Astrocyte (in vitro differentiated cells and primary cell): ENCODE data around the gene PERM1. TPM values are rescaled to one million over a fixed set of nuclear protein-coding genes. Genes with fewer than 3 reads are reported as not detected.

Source experiments
- DNase-seq: peaks from one replicate; pipeline ENCODE4 v3.0.0-alpha.2; 2010; ENCODE audit warnings: low read depth
- FAIRE-seq: peaks from 2 replicates; lab custom pipeline; 2011; peaks lifted over from hg19 to GRCh38; lab: Jason Lieb, UNC
- H2AFZ ChIP-seq: 2 replicates; pipeline ENCODE4 v1.6.0; 2012; ENCODE audit warnings: low read depth, low read length, inconsistent platforms
- H3K27ac ChIP-seq: 2 replicates; pipeline ENCODE4 v1.5.1; 2011; ENCODE audit warnings: low read depth, low read length, inconsistent platforms
- H3K27me3 ChIP-seq: 2 replicates; pipeline ENCODE4 v1.6.0; 2011; ENCODE audit warnings: low read length, inconsistent platforms; ENCODE audit not compliant: insufficient read depth
- H3K36me3 ChIP-seq: 2 replicates; pipeline ENCODE4 v1.5.1; 2011; ENCODE audit warnings: low read length, inconsistent platforms; ENCODE audit not compliant: insufficient read depth
- H3K4me1 ChIP-seq: 2 replicates; pipeline ENCODE4 v1.5.1; 2011; ENCODE audit warnings: low read length, inconsistent platforms; ENCODE audit not compliant: insufficient read depth
- H3K4me2 ChIP-seq: 2 replicates; pipeline ENCODE4 v1.6.0; 2012; ENCODE audit warnings: low read length, inconsistent platforms
- H3K4me3 ChIP-seq: 2 replicates; pipeline ENCODE4 v1.5.1; 2011; ENCODE audit warnings: low read depth, mild to moderate bottlenecking, low read length, inconsistent platforms; ENCODE audit not compliant: insufficient read depth
- H3K79me2 ChIP-seq: 2 replicates; pipeline ENCODE4 v1.6.0; 2012; ENCODE audit warnings: mild to moderate bottlenecking, low read length, inconsistent platforms; ENCODE audit not compliant: insufficient read depth
- H3K9ac ChIP-seq: 2 replicates; pipeline ENCODE4 v1.6.0; 2012; ENCODE audit warnings: mild to moderate bottlenecking, low read length, inconsistent platforms
- H3K9me3 ChIP-seq: 2 replicates; pipeline ENCODE4 v1.5.1; 2012; ENCODE audit warnings: low read depth, mild to moderate bottlenecking, low read length, inconsistent platforms; ENCODE audit not compliant: insufficient read depth
- H4K20me1 ChIP-seq: 2 replicates; pipeline ENCODE4 v1.6.0; 2012; ENCODE audit warnings: low read length, inconsistent platforms; ENCODE audit not compliant: insufficient read depth
- H3K27ac Mint-ChIP-seq: one replicate; pipeline ENCODE4 v1.8.0; 2021; ENCODE audit warnings: mild to moderate bottlenecking, mixed read lengths; ENCODE audit not compliant: unreplicated experiment
- H3K27me3 Mint-ChIP-seq: one replicate; pipeline ENCODE4 v1.8.0; 2021; ENCODE audit warnings: low read depth, mixed read lengths; ENCODE audit not compliant: unreplicated experiment
- H3K36me3 Mint-ChIP-seq: one replicate; pipeline ENCODE4 v1.8.0; 2021; ENCODE audit warnings: low read depth, mixed read lengths; ENCODE audit not compliant: unreplicated experiment
- H3K4me1 Mint-ChIP-seq: one replicate; pipeline ENCODE4 v1.8.0; 2021; ENCODE audit warnings: low read depth, mixed read lengths; ENCODE audit not compliant: unreplicated experiment
- H3K4me3 Mint-ChIP-seq: one replicate; pipeline ENCODE4 v1.8.0; 2021; ENCODE audit warnings: mild to moderate bottlenecking, moderate library complexity, mixed read lengths; ENCODE audit not compliant: unreplicated experiment
- H3K9me3 Mint-ChIP-seq: one replicate; pipeline ENCODE4 v1.8.0; 2021; ENCODE audit warnings: mild to moderate bottlenecking, mixed read lengths; ENCODE audit not compliant: unreplicated experiment
- CTCF ChIP-seq: IDR thresholded peaks from 2 replicates; pipeline ENCODE4 v1.5.1; 2011; ENCODE audit warnings: low read depth, mild to moderate bottlenecking, inconsistent platforms, low read length, moderate library complexity; ENCODE audit not compliant: insufficient read depth
- EZH2 ChIP-seq: IDR thresholded peaks from 2 replicates; pipeline ENCODE4 v1.6.1; 2012; ENCODE audit warnings: mild to moderate bottlenecking, low read length, inconsistent platforms; ENCODE audit not compliant: insufficient read depth
- total RNA-seq: library from RNA; stranded (reverse); gene quantifications from 2 replicates; pipeline ENCODE4 v1.2.1, GENCODE V29; 2021

PERM1 gene
- total RNA-seq, 1 donor from 2014 or later: 0.20 TPM

- Histone ChIP-seq H3K9me3 (no peaks in the 10 kb centered on the region), H4K20me1 (peaks cover 42% of the 10 kb centered on the region), H3K79me2 (peaks cover 8% of the 10 kb centered on the region), H3K36me3 (peaks cover 22% of the 10 kb centered on the region), H3K27me3 (no peaks in the 10 kb centered on the region), H3K4me1 (no peaks in the 10 kb centered on the region), H2AFZ (no peak overlapping the region), H3K4me3 (no peak overlapping the region), H3K4me2 (no peak overlapping the region), H3K9ac (no peak overlapping the region), H3K27ac (no peak overlapping the region)
- no peak for TF ChIP-seq EZH2
- TF ChIP-seq CTCF: peak; percentile 26
- no peak overlapping the region for H3K4me3 Mint-ChIP-seq
- H3K27me3 Mint-ChIP-seq: peaks cover 4% of the 10 kb centered on the region
- H3K9me3 Mint-ChIP-seq: no peaks in the 10 kb centered on the region
- DNase-seq (no peak), FAIRE-seq (no peak)
- H3K36me3 Mint-ChIP-seq: peaks cover 21% of the 10 kb centered on the region
- H3K27ac Mint-ChIP-seq: no peak overlapping the region
- no peaks in the 10 kb centered on the region for H3K4me1 Mint-ChIP-seq
Observed at GRCh38 chr1:951364-951763, 30.5 kb downstream of the PERM1 start.

- peaks cover 22% of the 10 kb centered on the region for H3K36me3 ChIP-seq
- no peak overlapping the region for H3K27ac Mint-ChIP-seq
- H3K4me1 Mint-ChIP-seq: no peaks in the 10 kb centered on the region
Observed at GRCh38 chr1:950881-951280, 31.0 kb downstream of the PERM1 start.

More at GRCh38 chr1:950881-951280, 31.0 kb downstream of the PERM1 start:
- FAIRE-seq (no peak), DNase-seq (no peak)
- Histone ChIP-seq H2AFZ (no peak overlapping the region), H3K27me3 (no peaks in the 10 kb centered on the region), H3K9ac (no peak overlapping the region), H3K4me2 (no peak overlapping the region), H4K20me1 (peaks cover 41% of the 10 kb centered on the region), H3K27ac (no peak overlapping the region), H3K9me3 (no peaks in the 10 kb centered on the region), H3K79me2 (peaks cover 4% of the 10 kb centered on the region), H3K4me3 (no peak overlapping the region), H3K4me1 (no peaks in the 10 kb centered on the region)
- no peak overlapping the region for H3K4me3 Mint-ChIP-seq
- peaks cover 4% of the 10 kb centered on the region for H3K27me3 Mint-ChIP-seq
- H3K36me3 Mint-ChIP-seq: peaks cover 21% of the 10 kb centered on the region
- TF ChIP-seq CTCF (no peak), EZH2 (no peak)
- H3K9me3 Mint-ChIP-seq: no peaks in the 10 kb centered on the region
